Measurements from ENCODE around the gene PPFIBP1. TPM values are rescaled to one million over a fixed set of nuclear protein-coding genes. Genes with fewer than 3 reads are reported as not detected.

Gene PPFIBP1
- total and polyA plus RNA-seq, 2 of the 4 experiments (the other 2 are of a cell fraction), result 30.4 to 72.2 TPM

- no peaks in the 10 kb centered on the region for H3K27me3 ChIP-seq (ENCODE audit: control insufficient read depth, insufficient read depth, low read length)
- H2AK9ac ChIP-seq (replicated peaks; ENCODE audit: low read depth, low read length, poor library complexity), result peak overlapping the region; percentile 63
- no peaks in the 10 kb centered on the region for H3K9me1 ChIP-seq (ENCODE audit: insufficient read depth, low read length)
- DNase-seq (peak; percentile 57), ATAC-seq (ENCODE audit: low read depth) (peak; percentile 70)
- no peak overlapping the region for H2BK5ac ChIP-seq (ENCODE audit: low read depth, low read length, poor library complexity, severe bottlenecking)
- no peak overlapping the region for H4K5ac ChIP-seq (ENCODE audit: low read depth, low read length)
- no peaks in the 10 kb centered on the region for H3K36me3 ChIP-seq (ENCODE audit: control insufficient read depth, insufficient read depth, low read length)
- H3K4me1 ChIP-seq (ENCODE audit: control insufficient read depth, insufficient read depth, low read length), result peaks cover 6% of the 10 kb centered on the region
- no peak overlapping the region for H4K91ac ChIP-seq (ENCODE audit: insufficient read depth, low read depth, low read length)
- H3K4ac ChIP-seq (ENCODE audit: low read depth, low read length), result no peak overlapping the region
- H3K23ac ChIP-seq (ENCODE audit: low read depth, low read length), result no peak overlapping the region
- ChIA-PET CTCF (no interaction called here), POLR2A (ENCODE audit: unreplicated experiment) (interaction anchor here (1.3 kb wide), 1 partner anchor 18 kb away, joined by 7 read pairs; the partner anchor contains the start of gene PPFIBP1)
- no peaks in the 10 kb centered on the region for H3K79me1 ChIP-seq (ENCODE audit: low read depth in 1 of 2, low read length in 2 of 2)
- peaks cover 2% of the 10 kb centered on the region; the same call in 1 of the 2 replicates for H3K9me3 ChIP-seq (ENCODE audit: control insufficient read depth, insufficient read depth, low read length)
- WGBS, 2 experiments (ENCODE audit: extremely low coverage in 2 of 2, insufficient read length in 1 of 2), result no CpG with 5 or more reads among the region's 2 CpGs
- H3K27ac ChIP-seq (ENCODE audit: insufficient read depth, low read length), result no peak overlapping the region
- H2BK20ac ChIP-seq (ENCODE audit: low read depth, low read length), result no peak overlapping the region
- BruUV-seq (replicated peaks), result no TSS peak
- no peaks in the 10 kb centered on the region for H4K20me1 ChIP-seq (ENCODE audit: insufficient read depth, low read length)
- no peak overlapping the region for H3K9ac ChIP-seq (ENCODE audit: low read depth, low read length)
- dilution Hi-C loops (cut with HindIII; ENCODE audit: low sequenced_read_pairs, unreplicated experiment) (no loop called here), in situ Hi-C loops (cut with MboI; ENCODE audit: low sequenced_read_pairs) (no loop called here), intact Hi-C loops (cut with micrococcal nuclease) (no loop called here)
- H3K56ac ChIP-seq (ENCODE audit: extremely low read depth, insufficient read depth, low read length), result no peak overlapping the region
- H3K4me3 ChIP-seq (ENCODE audit: insufficient read depth, low read depth, low read length), result no peak overlapping the region
- no peak for TF ChIP-seq SMC3 (IDR thresholded peaks at IDR 0.05; ENCODE audit: low read depth, low read length)
- no peak for TF ChIP-seq FOS (IDR thresholded peaks at IDR 0.05; ENCODE audit: low read depth, low read length)
- TF ChIP-seq BHLHE40 (IDR thresholded peaks at IDR 0.05; ENCODE audit: low read depth, low read length), result no peak
- no peak for TF ChIP-seq CHD1 (IDR thresholded peaks at IDR 0.05; ENCODE audit: low read depth, low read length)
- TF ChIP-seq ELK1 (IDR thresholded peaks at IDR 0.05; ENCODE audit: borderline replicate concordance, low read depth, low read length), result no peak
- TF ChIP-seq MAFK (IDR thresholded peaks at IDR 0.05; ENCODE audit: low read depth, low read length), result no peak
- TF ChIP-seq MXI1 (IDR thresholded peaks at IDR 0.05; ENCODE audit: borderline replicate concordance, low read depth, low read length), result no peak
- TF ChIP-seq POLR2A (IDR thresholded peaks at IDR 0.05; ENCODE audit: low read depth, low read length), result no peak
- no peak for TF ChIP-seq MAZ (IDR thresholded peaks at IDR 0.05; ENCODE audit: borderline replicate concordance, low read depth, low read length)
- TF ChIP-seq RCOR1 (IDR thresholded peaks at IDR 0.05; ENCODE audit: insufficient replicate concordance, low read length), result no peak
- TF ChIP-seq USF2 (IDR thresholded peaks at IDR 0.05; ENCODE audit: low read depth, low read length), result no peak
- no peak overlapping the region; a peak in 1 of 4 replicates for H4K8ac ChIP-seq (ENCODE audit: low read depth in 2 of 2, low read length in 2 of 2)
- H3K14ac ChIP-seq (replicated peaks; ENCODE audit: low read depth, low read length), result peak overlapping the region; percentile 56
- H3K4me2 ChIP-seq (ENCODE audit: low read depth, low read length), result peak overlapping the region; percentile 55; the same call in 1 of the 2 replicates
- H2AK5ac ChIP-seq (ENCODE audit: low read depth, low read length), result peak overlapping the region; percentile 44; the same call in 1 of the 2 replicates
- H2AFZ ChIP-seq (replicated peaks; ENCODE audit: low read length, poor library complexity), result peak overlapping the region; percentile 9
- H2BK120ac ChIP-seq (ENCODE audit: low read depth, low read length), result no peak overlapping the region
- no peak overlapping the region for H2BK15ac ChIP-seq (ENCODE audit: low read depth, low read length)
- no peak overlapping the region for H3K18ac ChIP-seq (ENCODE audit: low read depth, low read length)
Observed at GRCh38 chr12:27505109-27505508, 18.9 kb upstream of the PPFIBP1 start.

Measured in IMR-90 (cell line).